A204.1 (cell line): ENCODE data around the gene LRRN2.
"Not testable (repeated sequence)": the region's sequence is repeated elsewhere in the genome, so short reads cannot be mapped to it uniquely, and the experiment has no call there.

Experiments
- FAIRE-seq: peaks from 2 replicates; lab custom pipeline; 2012; peaks lifted over from hg19 to GRCh38; lab: Jason Lieb, UNC

Gene LRRN2

GRCh38 chr1:204572923-204573922 is 112.3 kb downstream of the LRRN2 start:
- no peak for FAIRE-seq

DNA sequence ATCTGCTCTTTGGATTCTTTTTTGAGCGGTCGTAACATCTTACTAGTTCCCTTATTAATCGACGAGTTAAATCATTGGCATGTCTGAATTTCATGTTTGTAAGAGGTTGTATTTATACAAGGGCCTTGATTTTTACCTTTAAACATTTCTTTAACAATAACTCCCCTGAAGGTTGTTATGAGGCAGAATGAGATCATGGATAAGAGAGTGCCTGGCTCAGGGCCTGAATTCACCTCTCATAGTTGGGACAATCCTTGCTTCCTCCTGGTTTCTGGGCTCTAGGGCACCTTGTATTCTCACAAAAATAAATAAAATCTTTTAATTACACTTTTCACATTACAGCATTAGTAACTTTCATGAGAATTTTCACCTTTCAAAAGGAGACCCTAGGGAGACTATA is 113.9 kb downstream of the LRRN2 start:
- no peak for FAIRE-seq

DNA sequence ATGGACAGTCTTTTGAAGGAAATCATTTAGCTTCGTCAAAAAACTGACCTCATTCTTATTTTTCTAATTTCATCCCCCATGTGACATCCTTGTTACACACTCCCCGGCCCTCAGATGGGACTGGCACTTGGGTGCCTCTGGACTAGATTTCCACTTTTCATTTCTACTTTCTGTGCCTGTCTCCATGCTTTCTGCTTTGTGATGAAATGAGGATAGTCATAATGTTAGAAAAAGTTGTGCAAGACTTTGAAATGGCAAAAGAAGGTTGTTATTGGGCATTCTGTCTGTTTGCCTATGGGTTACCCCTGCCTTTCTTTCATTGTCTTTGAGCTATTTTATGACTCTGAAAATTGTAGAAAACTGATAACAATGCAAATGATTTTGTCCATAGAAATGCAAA is 114.4 kb downstream of the LRRN2 start:
- FAIRE-seq: no peak

DNA sequence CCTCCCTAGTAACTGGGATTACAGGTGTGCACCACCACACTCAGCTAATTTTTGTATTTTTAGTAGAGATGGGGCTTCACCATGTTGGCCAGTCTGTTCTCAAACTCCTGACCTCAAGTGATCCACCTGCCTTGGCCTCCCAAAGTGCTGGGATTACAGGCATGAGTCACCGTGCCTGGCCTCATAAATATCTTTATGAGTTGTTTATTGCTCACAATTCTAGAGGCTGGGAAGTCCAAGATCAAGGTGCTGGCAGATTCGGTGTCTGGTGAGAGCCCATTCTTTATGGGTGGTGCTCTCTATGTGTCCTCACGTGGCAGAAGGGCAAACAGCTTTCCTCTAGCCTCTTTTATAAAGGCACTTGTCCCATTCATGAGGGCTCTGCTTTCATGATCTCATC is 115.5 kb downstream of the LRRN2 start:
- FAIRE-seq: not testable (repeated sequence)

DNA sequence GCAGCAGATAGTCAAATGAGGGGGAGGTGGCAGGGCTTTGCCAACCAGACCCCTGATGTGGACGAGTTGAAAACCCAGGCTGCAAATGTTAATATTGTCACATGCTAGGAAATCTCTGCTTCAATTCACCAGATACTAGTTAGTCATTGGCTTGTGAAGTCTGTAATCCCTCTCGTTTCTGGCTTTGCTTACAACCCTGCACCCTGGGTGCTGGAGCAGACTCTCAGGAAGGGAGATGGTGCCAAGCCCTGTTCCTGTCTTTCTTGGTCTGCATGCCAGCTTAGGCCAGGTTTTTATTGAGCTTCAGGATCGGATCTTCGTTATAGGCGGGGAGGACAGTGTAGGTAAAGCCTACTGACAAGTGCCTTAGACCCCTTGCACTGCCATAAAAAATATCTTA is 116.1 kb downstream of the LRRN2 start:
- FAIRE-seq: no peak

- FAIRE-seq: no peak
Observed at GRCh38 chr1:204568576-204569315, 116.8 kb downstream of the LRRN2 start.
